PC-3 (cell line): ENCODE results near the gene EPS8. TPM values are rescaled to one million over a fixed set of nuclear protein-coding genes. Genes with fewer than 3 reads are reported as not detected.
A peak's percentile ranks its signal among the peaks of the same experiment; 100 is the strongest.

Source experiments
- ATAC-seq: fragments of 200-7000 bp; cut with Tn5 transposase; 2 replicates; pipeline ENCODE4 v1.9.1; 2020; ENCODE audit warnings: mild to moderate bottlenecking, moderate library complexity
- BruUV-seq: library from RNA; stranded (reverse); fragments of 400-500 nt; replicated peaks from 2 replicates; lab custom pipeline; 2021; lab: Mats Ljungman, UMichigan
- CTCF ChIA-PET: fragments of 300-600 bp; sonication (Branson Sonifier 250); formaldehyde crosslinking; loops from one replicate; lab custom pipeline; 2022; ENCODE audit warnings: antibody characterized with exemption; lab: Charles Lee
- POLR2A ChIA-PET: fragments of 300-600 bp; sonication (Branson Sonifier 250); formaldehyde crosslinking; loops from one replicate; lab custom pipeline; 2022; ENCODE audit warnings: antibody characterized with exemption; ENCODE audit not compliant: unreplicated experiment; lab: Charles Lee
- DNase-seq: peaks from one replicate; pipeline ENCODE4 v3.0.0-alpha.2; 2015
- H2AFZ ChIP-seq: fragments of 300-600 bp; sonication (generic); 2 replicates; pipeline ENCODE4 v1.6.0; 2016; ENCODE audit warnings: antibody characterized with exemption, low read length
- H3F3A ChIP-seq: fragments of 300-600 bp; sonication (generic); one replicate; pipeline ENCODE4 v1.6.0; 2017; ENCODE audit warnings: antibody characterized with exemption, low read length, control low read depth, mild to moderate bottlenecking; ENCODE audit not compliant: unreplicated experiment
- H3K27ac ChIP-seq: fragments of 300-600 bp; sonication (generic); 2 replicates; pipeline ENCODE4 v1.5.1; 2016; ENCODE audit warnings: mild to moderate bottlenecking, low read length
- H3K27me3 ChIP-seq: fragments of 300-600 bp; sonication (generic); 2 replicates; pipeline ENCODE4 v1.6.1; 2016; ENCODE audit warnings: low read length, mixed read lengths
- H3K36me3 ChIP-seq: fragments of 300-600 bp; sonication (generic); 2 replicates; pipeline ENCODE4 v1.6.1; 2016; ENCODE audit warnings: low read depth, mixed run types, low read length, mixed read lengths
- H3K4me1 ChIP-seq: fragments of 300-600 bp; sonication (generic); 2 replicates; pipeline ENCODE4 v1.5.1; 2016; ENCODE audit warnings: low read length; ENCODE audit not compliant: insufficient read depth
- H3K4me2 ChIP-seq: fragments of 300-600 bp; sonication (generic); 2 replicates; pipeline ENCODE4 v1.6.0; 2016; ENCODE audit warnings: low read length
- H3K4me3 ChIP-seq: fragments of 300-600 bp; sonication (generic); 2 replicates; pipeline ENCODE4 v1.5.1; 2016; ENCODE audit warnings: mild to moderate bottlenecking, low read length, mixed read lengths
- H3K79me2 ChIP-seq: fragments of 300-600 bp; sonication (generic); 2 replicates; pipeline ENCODE4 v1.6.1; 2017; ENCODE audit warnings: low read length, mixed read lengths
- H3K9ac ChIP-seq: fragments of 300-600 bp; sonication (generic); 2 replicates; pipeline ENCODE4 v1.6.0; 2016; ENCODE audit warnings: mild to moderate bottlenecking, low read length
- H3K9me2 ChIP-seq: fragments of 300-600 bp; sonication (generic); replicated peaks from 2 replicates; pipeline ENCODE4 v1.6.1; 2016; ENCODE audit warnings: mixed run types, low read length, mixed read lengths
- H3K9me3 ChIP-seq: fragments of 300-600 bp; sonication (generic); 2 replicates; pipeline ENCODE4 v1.6.1; 2016; ENCODE audit warnings: low read length, mixed read lengths
- H4K20me1 ChIP-seq: fragments of 300-600 bp; sonication (generic); 2 replicates; pipeline ENCODE4 v1.6.1; 2016; ENCODE audit warnings: low read length, mixed read lengths
- CTCF ChIP-seq: fragments of 300-600 bp; sonication (generic); conservative IDR thresholded peaks from 2 replicates; pipeline ENCODE4 v1.5.1; 2017; ENCODE audit warnings: antibody characterized with exemption, low read depth, mild to moderate bottlenecking, low read length
- EZH2 ChIP-seq: fragments of 300-600 bp; sonication (generic); IDR thresholded peaks from one replicate; pipeline ENCODE4 v1.6.1; 2017; ENCODE audit warnings: antibody characterized with exemption, mild to moderate bottlenecking, low read length; ENCODE audit not compliant: unreplicated experiment
- EZH2phosphoT487 ChIP-seq: fragments of 300-600 bp; sonication (generic); IDR thresholded peaks from 2 replicates; pipeline ENCODE4 v1.6.1; 2018; ENCODE audit warnings: mild to moderate bottlenecking, antibody characterized with exemption, low read length, borderline replicate concordance
- intact Hi-C: fragments of 100-400 bp; cut with micrococcal nuclease; formaldehyde crosslinking; loops from 2 replicates; pipeline ENCODE4 v1.9.0; 2023
- total RNA-seq: library from RNA; depleted of rRNA; stranded (reverse); fragments of >200 nt; gene quantifications from 2 replicates; pipeline ENCODE4 v1.2.3, GENCODE V29; 2014

The EPS8 gene
- total RNA-seq, 1 experiment from 2014 or later, result 47.4 TPM

DNA sequence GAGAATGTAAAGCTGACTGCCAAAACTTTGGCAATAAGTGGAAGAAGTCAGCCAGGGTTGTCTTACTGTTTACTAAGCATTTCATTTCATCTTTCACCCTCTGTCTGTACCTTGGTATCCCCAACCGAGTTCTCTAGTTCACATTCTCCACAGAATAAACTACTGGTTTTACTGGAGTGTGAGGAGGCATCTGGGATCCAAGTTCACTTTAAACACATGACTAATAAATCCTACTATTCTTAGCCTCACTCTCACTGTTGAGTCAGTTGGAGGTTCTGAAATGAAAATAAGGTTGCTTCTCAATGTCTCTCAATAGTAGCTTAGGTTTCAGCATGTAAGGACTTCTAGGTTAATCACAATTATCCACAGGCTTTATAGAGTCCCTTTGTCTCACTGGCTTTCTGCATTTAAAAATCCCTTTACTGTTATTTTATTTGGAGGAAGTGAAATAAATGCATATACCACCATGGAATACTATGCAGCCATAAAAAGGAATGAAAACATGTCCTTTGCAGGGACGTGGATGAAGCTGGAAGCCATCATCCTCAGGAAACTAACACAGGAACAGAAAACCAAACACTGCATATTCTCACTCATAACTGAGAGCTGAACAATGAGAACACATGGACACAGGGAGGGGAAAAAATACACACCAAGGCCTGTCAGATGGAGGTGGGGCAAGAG, 95.8 kb downstream of the EPS8 start:
- Histone ChIP-seq H3K36me3 (no peaks in the 10 kb centered on the region), H3K4me2 (no peak overlapping the region), H3K27ac (peak overlapping the region; percentile 3; the same call in 1 of the 2 replicates), H3K4me3 (no peak overlapping the region), H3K27me3 (no peaks in the 10 kb centered on the region), H3K9me2 (no peaks in the 10 kb centered on the region), H3F3A (no peaks in the 10 kb centered on the region), H3K79me2 (peaks cover 19% of the 10 kb centered on the region), H2AFZ (no peak overlapping the region), H3K4me1 (peaks cover 22% of the 10 kb centered on the region), H4K20me1 (no peaks in the 10 kb centered on the region), H3K9me3 (no peaks in the 10 kb centered on the region), H3K9ac (no peak overlapping the region)
- TF ChIP-seq EZH2phosphoT487 (no peak), EZH2 (no peak), CTCF (no peak)
- no peak; the same call in 1 of the 2 replicates for ATAC-seq
- ChIA-PET CTCF (no interaction called here), POLR2A (no interaction called here)
- no TSS peak for BruUV-seq
- intact Hi-C loops, result no loop called here
- DNase-seq, result peak; percentile 22

DNA sequence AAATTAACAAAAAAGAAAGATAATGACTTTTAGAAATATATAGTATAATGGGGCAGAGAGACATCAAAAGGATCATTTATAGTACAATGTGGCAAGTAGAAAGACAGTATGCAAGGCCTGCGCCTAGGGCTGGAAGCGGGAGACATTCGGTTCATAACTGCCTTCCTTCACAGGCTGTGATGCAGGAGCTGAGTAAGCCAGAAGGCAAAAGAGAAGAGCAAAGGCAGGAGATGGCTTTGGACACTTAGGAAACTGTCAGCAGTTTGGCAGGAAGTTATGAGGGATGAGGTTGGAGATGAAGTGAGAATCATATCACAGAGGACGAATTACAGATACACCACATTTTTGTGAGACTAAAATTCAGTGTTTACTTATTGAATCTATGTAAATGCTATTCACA, 97.8 kb downstream of the EPS8 start:
- Histone ChIP-seq H3K9me3 (no peaks in the 10 kb centered on the region), H3K27ac (no peak overlapping the region), H3K36me3 (no peaks in the 10 kb centered on the region), H3F3A (no peaks in the 10 kb centered on the region), H3K4me1 (peaks cover 29% of the 10 kb centered on the region), H3K9me2 (no peaks in the 10 kb centered on the region), H3K79me2 (peaks cover 15% of the 10 kb centered on the region), H2AFZ (no peak overlapping the region), H3K4me2 (no peak overlapping the region), H3K9ac (no peak overlapping the region), H3K27me3 (no peaks in the 10 kb centered on the region), H4K20me1 (no peaks in the 10 kb centered on the region), H3K4me3 (no peak overlapping the region)
- DNase-seq, result no peak
- intact Hi-C loops, result no loop called here
- no TSS peak for BruUV-seq
- CTCF ChIA-PET, result no interaction called here
- POLR2A ChIA-PET, result no interaction called here
- TF ChIP-seq CTCF, result no peak
- TF ChIP-seq EZH2, result no peak
- no peak for TF ChIP-seq EZH2phosphoT487
- no peak for ATAC-seq

GRCh38 chr12:15690320-15690719, 98.9 kb downstream of the EPS8 start:
- H3K27ac ChIP-seq, result peak overlapping the region; percentile 64
- no TSS peak for BruUV-seq
- POLR2A ChIA-PET, result interaction anchor here (0.7 kb wide), 1 partner anchor 9 kb away, joined by 3 read pairs; no protein-coding TSS in a partner anchor
- H3K9me3 ChIP-seq, result no peaks in the 10 kb centered on the region
- DNase-seq, result no peak
- no peaks in the 10 kb centered on the region for H4K20me1 ChIP-seq
- no peaks in the 10 kb centered on the region for H3F3A ChIP-seq
- no peak overlapping the region for H3K4me3 ChIP-seq
- TF ChIP-seq CTCF (no peak), EZH2 (no peak), EZH2phosphoT487 (no peak)
- peaks cover 15% of the 10 kb centered on the region for H3K79me2 ChIP-seq
- H3K27me3 ChIP-seq, result no peaks in the 10 kb centered on the region
- peaks cover 30% of the 10 kb centered on the region for H3K4me1 ChIP-seq
- no peaks in the 10 kb centered on the region for H3K36me3 ChIP-seq
- no peak for ATAC-seq
- peak overlapping the region; percentile 61 for H3K4me2 ChIP-seq
- intact Hi-C loops, result no loop called here
- H3K9ac ChIP-seq, result no peak overlapping the region
- H2AFZ ChIP-seq, result no peak overlapping the region
- H3K9me2 ChIP-seq, result no peaks in the 10 kb centered on the region
- CTCF ChIA-PET, result no interaction called here
